LNCAP (cell line): ENCODE data around the gene USP15.

Experiments
- CTCF ChIP-seq: fragments of 450-650 bp; IDR thresholded peaks from 2 replicates; pipeline ENCODE4 v1.5.1; 2017; ENCODE audit warnings: mild to moderate bottlenecking

The USP15 gene

GRCh38 chr12:62272936-62273552 lies 12.8 kb downstream of the USP15 start:
- no peak for TF ChIP-seq CTCF

GRCh38 chr12:62273724-62274380 lies 13.6 kb downstream of the USP15 start:
- TF ChIP-seq CTCF: no peak

- no peak for TF ChIP-seq CTCF
Measured at GRCh38 chr12:62278022-62278421, 17.8 kb downstream of the USP15 start.

GRCh38 chr12:62279058-62279457 lies 18.9 kb downstream of the USP15 start:
- TF ChIP-seq CTCF: no peak

- no peak for TF ChIP-seq CTCF
Measured at GRCh38 chr12:62279961-62280360, 19.8 kb downstream of the USP15 start.

- no peak for TF ChIP-seq CTCF
Measured at GRCh38 chr12:62282057-62282774, 22.0 kb downstream of the USP15 start.

GRCh38 chr12:62284749-62285148 lies 24.5 kb downstream of the USP15 start:
- no peak for TF ChIP-seq CTCF
